NCI-H82 treated with DMSO at 0.1 percent for 48 hours (cell line): ENCODE measurements around the gene EFEMP2.

ENCODE experiments used
- DNase-seq: peaks from one replicate; lab custom pipeline; 2025; ENCODE audit not compliant: unreplicated experiment; lab: John Stamatoyannopoulos, UW

Gene EFEMP2

GRCh38 chr11:65866509-65867283, 5.9 kb downstream of the EFEMP2 start:
- no peak for DNase-seq

GRCh38 chr11:65865550-65866172, 6.9 kb downstream of the EFEMP2 start:
- no peak for DNase-seq

- DNase-seq = no peak
These were observed 7.7 kb downstream of the EFEMP2 start for GRCh38 chr11:65864706-65865471.

- DNase-seq = no peak
These were observed 8.5 kb downstream of the EFEMP2 start for GRCh38 chr11:65863889-65864705.

- DNase-seq = no peak
These were observed 9.4 kb downstream of the EFEMP2 start for GRCh38 chr11:65862941-65863888.

GRCh38 chr11:65862191-65862735, 10.3 kb downstream of the EFEMP2 start:
- no peak for DNase-seq

- DNase-seq = no peak
These were observed 10.9 kb downstream of the EFEMP2 start for GRCh38 chr11:65861533-65862183.

- no peak for DNase-seq
These were observed 11.5 kb downstream of the EFEMP2 start for GRCh38 chr11:65861165-65861505.

- DNase-seq = peak; percentile 87
These were observed 12.1 kb downstream of the EFEMP2 start, which contains the start of gene MUS81 for GRCh38 chr11:65860278-65861164. Gene MUS81 (plus strand): TSS chr11:65860433. CDS start chr11:65860754, 321 bp downstream.

GRCh38 chr11:65859812-65860277, 12.8 kb downstream of the EFEMP2 start:
- no peak for DNase-seq

- DNase-seq = peak; percentile 92
These were observed 13.3 kb downstream of the EFEMP2 start for GRCh38 chr11:65859095-65859811.

GRCh38 chr11:65858681-65859087, 13.9 kb downstream of the EFEMP2 start:
- no peak for DNase-seq

GRCh38 chr11:65857853-65858680, 14.5 kb downstream of the EFEMP2 start, which contains the start of gene CFL1:
Gene CFL1 (minus strand): TSS chr11:65858180. CDS start chr11:65858099, 81 bp downstream.
- DNase-seq = peak; percentile 87

GRCh38 chr11:65857500-65857852, 15.1 kb downstream of the EFEMP2 start:
- no peak for DNase-seq

GRCh38 chr11:65856689-65857499, 15.7 kb downstream of the EFEMP2 start:
- peak; percentile 17 for DNase-seq
